ENCODE data around the gene IFIT5. TPM values are rescaled to one million over a fixed set of nuclear protein-coding genes. Genes with fewer than 3 reads are reported as not detected.

The IFIT5 gene
- total RNA-seq, 1 experiment from 2014 or later: 10.7 TPM

- intact Hi-C loops (cut with micrococcal nuclease): loop anchor here (1.0 to 5.0 kb wide), 3 partner anchors 12 to 112 kb away; partner anchors contain the start of gene IFIT3
- ATAC-seq: no peak; the same call in 1 of the 2 replicates
These were observed 39.6 kb upstream of the IFIT5 start for GRCh38 chr10:89374713-89375141.

GRCh38 chr10:89377705-89378637, 36.4 kb upstream of the IFIT5 start, which contains the start of gene IFIT1B:
Gene IFIT1B (plus strand): TSS chr10:89378056. CDS start chr10:89378136, 80 bp downstream.
- ChIA-PET POLR2A (ENCODE audit: unreplicated experiment) (no interaction called here), CTCF (no interaction called here)
- ATAC-seq (no peak), DNase-seq (no peak)
- Histone ChIP-seq H3F3A (ENCODE audit: low read length, unreplicated experiment) (no peaks in the 10 kb centered on the region), H3K36me3 (ENCODE audit: low read depth, low read length) (no peaks in the 10 kb centered on the region), H3K4me1 (ENCODE audit: insufficient read depth, low read length) (peaks cover 22% of the 10 kb centered on the region), H3K9ac (ENCODE audit: low read length) (no peak within 1 kb of the TSS), H2AFZ (ENCODE audit: low read length) (no peak within 1 kb of the TSS), H3K79me2 (ENCODE audit: low read length) (no peaks in the 10 kb centered on the region), H3K27me3 (ENCODE audit: low read length) (no peaks in the 10 kb centered on the region), H4K20me1 (ENCODE audit: low read length) (no peaks in the 10 kb centered on the region), H3K9me3 (ENCODE audit: low read length) (no peaks in the 10 kb centered on the region), H3K4me2 (ENCODE audit: low read length) (no peak within 1 kb of the TSS), H3K27ac (ENCODE audit: low read length) (no peak within 1 kb of the TSS), H3K9me2 (replicated peaks; ENCODE audit: low read length) (no peaks in the 10 kb centered on the region), H3K4me3 (ENCODE audit: low read length) (no peak within 1 kb of the TSS)
- intact Hi-C loops (cut with micrococcal nuclease): no loop called here
- no TSS peak for BruUV-seq (replicated peaks)
- TF ChIP-seq EZH2phosphoT487 (IDR thresholded peaks at IDR 0.05; ENCODE audit: borderline replicate concordance, low read length) (no peak), EZH2 (IDR thresholded peaks at IDR 0.05; ENCODE audit: low read length, unreplicated experiment) (no peak), CTCF (conservative IDR thresholded peaks at IDR 0.05; ENCODE audit: low read depth, low read length) (no peak)

More at GRCh38 chr10:89374713-89375141, 39.6 kb upstream of the IFIT5 start:
- Histone ChIP-seq H3K4me2 (ENCODE audit: low read length) (peak overlapping the region; percentile 65), H3K36me3 (ENCODE audit: low read depth, low read length) (no peaks in the 10 kb centered on the region), H3K27ac (ENCODE audit: low read length) (peak overlapping the region; percentile 85), H3K4me3 (ENCODE audit: low read length) (no peak overlapping the region), H2AFZ (ENCODE audit: low read length) (0 out of 2 replicates have a peak overlapping the region, but pooled peaks have one; percentile 17), H3K4me1 (ENCODE audit: insufficient read depth, low read length) (peaks cover 33% of the 10 kb centered on the region), H3K9me2 (replicated peaks; ENCODE audit: low read length) (no peaks in the 10 kb centered on the region), H3K9me3 (ENCODE audit: low read length) (no peaks in the 10 kb centered on the region), H3K79me2 (ENCODE audit: low read length) (no peaks in the 10 kb centered on the region), H4K20me1 (ENCODE audit: low read length) (no peaks in the 10 kb centered on the region), H3F3A (ENCODE audit: low read length, unreplicated experiment) (no peaks in the 10 kb centered on the region), H3K9ac (ENCODE audit: low read length) (no peak overlapping the region; the same call in 1 of the 2 replicates), H3K27me3 (ENCODE audit: low read length) (no peaks in the 10 kb centered on the region)
- ChIA-PET POLR2A (ENCODE audit: unreplicated experiment) (interaction anchor here (0.8 kb wide), 1 partner anchor 11 kb away, joined by 3 read pairs; no protein-coding TSS in a partner anchor), CTCF (no interaction called here)
- DNase-seq: no peak
- TF ChIP-seq EZH2 (IDR thresholded peaks at IDR 0.05; ENCODE audit: low read length, unreplicated experiment): no peak
- no peak for TF ChIP-seq CTCF (conservative IDR thresholded peaks at IDR 0.05; ENCODE audit: low read depth, low read length)
- no peak for TF ChIP-seq EZH2phosphoT487 (IDR thresholded peaks at IDR 0.05; ENCODE audit: borderline replicate concordance, low read length)
- no TSS peak for BruUV-seq (replicated peaks)
